ENCODE measurements around the gene ADRA1B.

ADRA1B gene

GRCh38 chr5:159901772-159902171, 14.5 kb upstream of the ADRA1B start:
- no peak for DNase-seq (ENCODE audit: low read depth)

- DNase-seq (ENCODE audit: low read depth) = no peak
These were observed 13.7 kb upstream of the ADRA1B start for GRCh38 chr5:159902444-159903121.

DNA sequence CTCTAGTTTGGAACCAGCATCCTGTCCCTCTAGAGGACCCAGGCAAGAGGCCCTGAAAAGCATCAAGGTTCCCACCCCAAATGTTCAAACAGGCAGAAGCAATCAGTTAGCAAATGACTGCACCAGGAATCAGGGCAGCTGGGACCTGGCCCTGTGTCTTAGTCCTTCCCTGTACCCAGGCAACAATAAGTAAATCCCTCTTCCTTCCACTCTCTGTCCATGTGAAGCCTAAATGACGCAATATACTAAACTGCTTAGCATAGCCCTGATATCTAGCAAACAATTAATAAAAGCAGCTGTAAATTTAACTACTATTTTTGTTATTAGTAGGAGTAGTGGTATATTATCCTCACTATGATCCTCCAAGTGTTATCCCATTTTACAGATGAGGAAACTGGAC, 13.2 kb upstream of the ADRA1B start:
- DNase-seq (ENCODE audit: low read depth) = no peak

GRCh38 chr5:159904874-159905273, 11.4 kb upstream of the ADRA1B start:
- no peak for DNase-seq (ENCODE audit: low read depth)

DNA sequence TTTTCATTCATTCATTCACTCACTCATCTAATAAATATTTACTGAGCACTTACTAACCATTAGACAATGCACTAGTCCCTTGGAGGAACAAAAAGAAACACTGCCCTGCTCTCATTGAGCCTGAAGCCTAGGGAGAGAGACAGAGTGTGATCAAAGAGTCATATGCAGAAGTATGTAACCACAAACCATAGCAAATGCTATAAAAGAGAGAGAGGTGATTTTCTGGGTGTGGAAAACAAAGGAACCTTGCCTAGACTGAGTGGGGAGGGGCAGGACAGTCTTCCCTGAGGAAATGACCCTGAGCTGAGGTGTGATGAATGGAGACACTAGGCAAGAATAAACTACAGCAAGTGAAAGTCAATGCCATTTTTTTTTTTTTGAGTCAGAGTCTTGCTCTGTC, 10.8 kb upstream of the ADRA1B start:
- DNase-seq (ENCODE audit: low read depth) = no peak

GRCh38 chr5:159906463-159906862, 9.8 kb upstream of the ADRA1B start:
- no peak for DNase-seq (ENCODE audit: low read depth)

GRCh38 chr5:159906943-159907342, 9.3 kb upstream of the ADRA1B start:
- DNase-seq (ENCODE audit: low read depth) = no peak

DNA sequence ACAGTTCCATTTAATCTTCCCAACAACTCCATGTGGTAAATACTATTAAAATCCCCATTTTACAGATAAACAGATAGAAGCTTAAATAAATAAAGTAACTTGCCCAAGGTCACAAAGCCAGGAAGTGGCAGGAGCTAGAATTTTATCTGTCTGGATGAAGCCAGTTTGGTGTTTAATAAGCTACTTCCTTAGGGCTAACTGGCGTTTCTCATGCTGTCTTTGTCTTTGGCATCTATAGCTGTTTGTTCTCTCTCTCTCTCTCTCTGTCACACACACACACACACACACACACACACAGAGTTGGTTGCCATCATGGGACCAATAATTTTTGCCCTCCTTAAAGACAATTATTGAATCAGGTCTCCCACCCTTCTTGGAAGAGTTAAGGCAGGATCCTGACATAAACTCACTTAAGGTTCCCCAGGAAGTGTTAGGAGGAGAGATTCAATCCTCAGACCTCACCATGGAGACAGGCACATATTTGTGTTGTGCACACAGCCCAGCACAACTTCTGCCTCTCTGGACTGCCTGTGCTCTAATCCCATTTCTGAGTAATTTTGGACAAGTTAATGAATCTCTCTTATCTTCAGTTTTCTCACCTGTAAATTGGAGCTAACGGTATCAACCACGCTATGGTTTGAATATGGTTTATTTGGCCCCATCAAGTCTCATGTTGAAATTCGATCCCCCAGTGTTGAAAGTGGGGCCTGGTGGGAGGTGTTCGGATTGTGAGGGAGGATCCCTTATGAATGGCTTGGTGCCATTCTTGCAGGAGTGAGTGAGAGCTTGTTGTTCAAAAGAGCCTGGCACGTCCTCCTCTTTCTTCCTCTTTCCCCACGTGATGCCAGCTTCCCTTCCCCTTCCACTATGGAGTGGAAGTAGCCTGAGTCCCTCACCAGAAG, 8.3 kb upstream of the ADRA1B start:
- no peak for DNase-seq (ENCODE audit: low read depth)

- no peak for DNase-seq (ENCODE audit: low read depth)
These were observed 7.7 kb upstream of the ADRA1B start for GRCh38 chr5:159908591-159908940.

DNA sequence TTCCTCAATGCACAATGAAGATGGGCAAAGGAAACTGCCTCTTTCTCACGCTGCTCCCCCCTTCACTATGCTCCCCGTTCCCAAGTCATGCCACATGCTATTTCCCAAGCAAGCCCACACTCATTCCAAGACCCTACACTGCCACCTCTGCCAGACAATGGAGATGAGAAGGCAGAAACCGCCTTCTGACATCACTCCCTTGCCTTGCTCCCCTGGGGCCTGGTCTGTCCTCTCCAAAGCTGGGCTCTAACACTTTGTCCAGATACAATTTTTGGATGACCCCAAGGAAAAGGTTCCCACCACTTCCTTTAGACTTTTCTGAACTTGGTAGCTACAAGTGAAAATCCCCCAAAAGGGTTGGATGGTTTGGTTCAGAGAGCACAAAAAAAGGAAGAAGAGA, 7.2 kb upstream of the ADRA1B start:
- no peak for DNase-seq (ENCODE audit: low read depth)

DNA sequence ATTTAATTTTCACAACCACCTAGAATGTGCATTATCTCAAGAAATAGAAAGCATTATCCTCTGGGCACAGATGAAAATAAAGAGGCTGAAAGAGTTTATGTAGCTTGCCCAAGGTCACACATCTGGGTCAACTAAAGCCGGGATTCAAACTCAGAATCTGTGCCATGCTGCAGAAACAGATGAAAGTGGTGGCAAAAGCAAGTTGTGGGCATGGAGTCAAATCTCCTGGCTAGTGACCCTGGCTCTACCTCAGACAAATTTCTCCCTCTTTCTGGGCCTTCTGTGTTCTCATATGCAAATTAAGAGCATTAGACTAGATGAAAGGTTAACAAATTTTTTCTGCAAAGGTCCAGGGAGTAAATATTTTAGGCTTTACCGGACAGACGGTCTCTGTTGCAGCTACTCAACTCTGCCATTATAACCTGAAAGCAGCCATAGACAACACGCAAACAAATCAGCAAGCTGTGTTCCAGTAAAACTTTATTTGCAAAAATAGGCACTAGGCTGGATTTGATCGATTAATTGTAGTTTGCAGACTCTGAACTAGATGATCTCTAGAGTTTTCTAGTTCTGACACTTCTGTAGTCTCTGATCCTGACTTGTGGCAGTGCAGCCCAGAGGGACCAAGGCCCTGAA, 6.0 kb upstream of the ADRA1B start:
- no peak for DNase-seq (ENCODE audit: low read depth)

DNA sequence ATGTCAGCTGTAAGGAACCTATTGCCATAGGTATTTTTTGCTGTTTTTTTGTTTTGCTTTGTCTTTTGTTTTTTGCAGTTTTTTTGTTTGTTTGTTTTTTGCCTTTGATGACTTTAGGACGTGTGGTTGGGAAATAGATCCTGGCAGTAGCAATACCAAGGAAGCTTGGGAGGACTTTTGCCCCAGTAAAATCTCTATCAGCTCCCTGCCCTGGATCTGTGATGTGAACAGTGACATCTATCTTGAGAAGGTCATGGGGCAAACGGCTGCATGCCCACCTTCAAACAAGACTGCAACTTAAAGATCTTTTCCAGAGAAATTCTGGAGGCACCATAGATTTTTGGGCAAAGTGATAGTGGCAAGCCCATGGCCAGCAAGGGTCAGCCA, 5.4 kb upstream of the ADRA1B start:
- DNase-seq (ENCODE audit: low read depth) = no peak

DNA sequence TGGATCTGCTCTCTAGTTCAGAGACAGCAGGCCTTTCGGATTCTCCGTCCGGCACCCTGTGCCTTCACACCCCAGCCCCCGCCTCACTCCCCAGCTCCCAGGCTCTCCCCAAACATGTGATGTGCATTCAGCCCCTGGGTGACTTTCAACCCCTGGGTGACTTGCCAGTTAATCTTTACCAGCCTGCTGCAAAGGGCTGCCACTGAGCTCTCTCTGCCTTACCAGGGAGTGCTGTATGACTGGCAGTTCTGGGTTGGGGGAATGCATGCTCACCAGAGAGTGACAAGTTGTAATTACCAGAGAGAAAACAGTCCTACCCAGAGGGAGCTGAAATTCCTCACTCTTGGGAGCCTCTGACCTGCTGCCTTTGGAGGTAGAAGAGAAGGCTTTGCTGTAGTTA, 4.9 kb upstream of the ADRA1B start:
- no peak for DNase-seq (ENCODE audit: low read depth)

- DNase-seq (ENCODE audit: low read depth) = no peak
These were observed 4.1 kb upstream of the ADRA1B start for GRCh38 chr5:159912033-159912800.

GRCh38 chr5:159913048-159913447, 3.2 kb upstream of the ADRA1B start:
- DNase-seq (ENCODE audit: low read depth) = no peak

- no peak for DNase-seq (ENCODE audit: low read depth)
These were observed 2.8 kb upstream of the ADRA1B start for GRCh38 chr5:159913501-159913900.

- DNase-seq (ENCODE audit: low read depth) = no peak
These were observed 819 bp downstream of the ADRA1B start for GRCh38 chr5:159916841-159917761.

GRCh38 chr5:159917994-159918393, 1.7 kb downstream of the ADRA1B start:
- DNase-seq (ENCODE audit: low read depth) = no peak

GRCh38 chr5:159921721-159922120, 5.4 kb downstream of the ADRA1B start:
- DNase-seq (ENCODE audit: low read depth) = no peak

GRCh38 chr5:159923008-159923407, 6.7 kb downstream of the ADRA1B start:
- DNase-seq (ENCODE audit: low read depth) = no peak

All from stimulated activated CD8-positive, alpha-beta memory T cell treated with anti-CD3 and anti-CD28 coated beads, Interleukin-12 subunit alpha, Interleukin-12 subunit beta, amount 100 ng/mL, for 1 hour (primary cell).